Mononuclear cell (primary cell): ENCODE results near the gene GDF15. TPM values are rescaled to one million over a fixed set of nuclear protein-coding genes. Genes with fewer than 3 reads are reported as not detected.

Source experiments
- H3K27me3 ChIP-seq: 2 replicates; pipeline ENCODE4 v1.6.0; 2011; ENCODE audit warnings: low read length, control low read depth; ENCODE audit not compliant: insufficient read depth
- H3K4me1 ChIP-seq: 2 replicates; pipeline ENCODE4 v1.5.1; 2011; ENCODE audit warnings: mild to moderate bottlenecking, low read length, control low read depth; ENCODE audit not compliant: insufficient read depth
- H3K4me3 ChIP-seq: 2 replicates; pipeline ENCODE4 v1.5.1; 2011; ENCODE audit warnings: mild to moderate bottlenecking, low read length, moderate library complexity
- H3K9me3 ChIP-seq: 2 replicates; pipeline ENCODE4 v1.5.1; 2011; ENCODE audit warnings: low read depth, mild to moderate bottlenecking, control low read depth, low read length
- total RNA-seq: library from RNA; depleted of rRNA; stranded (reverse); fragments of >200 nt; gene quantifications from one replicate; pipeline ENCODE4 v1.2.3, GENCODE V29; 2012

The GDF15 gene
- total RNA-seq, 1 donor, result not detected

DNA sequence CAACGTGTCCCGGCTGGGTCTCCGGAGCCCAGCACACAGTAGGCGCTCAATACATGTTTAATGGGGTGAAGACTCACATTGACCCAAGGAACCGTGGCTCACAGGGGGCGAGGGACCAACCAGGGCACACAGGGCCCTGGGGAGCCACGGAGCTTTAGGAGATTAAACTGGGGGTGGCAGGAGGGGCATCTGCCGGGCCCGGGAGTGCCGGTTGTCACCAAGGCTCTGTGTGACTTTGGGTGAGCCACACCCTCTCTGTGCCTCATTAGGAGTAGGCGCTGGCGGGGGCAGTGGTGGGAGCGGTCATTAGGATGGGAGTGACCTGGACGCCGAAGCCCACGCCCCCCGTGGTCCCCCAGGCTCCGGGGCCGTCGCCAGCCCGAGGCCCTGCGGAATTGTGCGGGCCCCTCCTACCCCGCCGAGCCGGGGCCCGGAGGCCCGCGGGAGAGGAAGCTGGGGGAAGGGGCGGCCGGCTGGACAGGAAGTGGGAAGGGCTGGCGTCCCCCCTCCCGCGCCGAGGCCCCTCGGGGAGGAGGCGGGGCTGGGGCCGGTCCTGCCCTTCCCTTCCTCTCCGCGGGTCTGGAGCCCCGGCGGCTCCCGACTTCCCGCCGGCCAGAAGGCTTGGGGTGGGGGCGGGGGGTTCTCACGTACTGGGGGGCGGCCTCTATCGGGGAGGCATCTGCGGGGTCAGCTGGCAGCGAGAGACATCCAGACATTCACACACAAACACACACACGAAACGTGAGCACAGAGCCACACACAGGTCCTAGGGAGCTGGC is 31.5 kb downstream of the GDF15 start:
- Histone ChIP-seq H3K4me3 (peak overlapping the region; percentile 30), H3K9me3 (no peaks in the 10 kb centered on the region), H3K4me1 (peaks cover 79% of the 10 kb centered on the region), H3K27me3 (no peaks in the 10 kb centered on the region)

GRCh38 chr19:18418029-18418482 is 32.1 kb downstream of the GDF15 start:
- peaks cover 85% of the 10 kb centered on the region for H3K4me1 ChIP-seq
- no peaks in the 10 kb centered on the region for H3K9me3 ChIP-seq
- H3K27me3 ChIP-seq, result no peaks in the 10 kb centered on the region
- H3K4me3 ChIP-seq, result no peak overlapping the region

DNA sequence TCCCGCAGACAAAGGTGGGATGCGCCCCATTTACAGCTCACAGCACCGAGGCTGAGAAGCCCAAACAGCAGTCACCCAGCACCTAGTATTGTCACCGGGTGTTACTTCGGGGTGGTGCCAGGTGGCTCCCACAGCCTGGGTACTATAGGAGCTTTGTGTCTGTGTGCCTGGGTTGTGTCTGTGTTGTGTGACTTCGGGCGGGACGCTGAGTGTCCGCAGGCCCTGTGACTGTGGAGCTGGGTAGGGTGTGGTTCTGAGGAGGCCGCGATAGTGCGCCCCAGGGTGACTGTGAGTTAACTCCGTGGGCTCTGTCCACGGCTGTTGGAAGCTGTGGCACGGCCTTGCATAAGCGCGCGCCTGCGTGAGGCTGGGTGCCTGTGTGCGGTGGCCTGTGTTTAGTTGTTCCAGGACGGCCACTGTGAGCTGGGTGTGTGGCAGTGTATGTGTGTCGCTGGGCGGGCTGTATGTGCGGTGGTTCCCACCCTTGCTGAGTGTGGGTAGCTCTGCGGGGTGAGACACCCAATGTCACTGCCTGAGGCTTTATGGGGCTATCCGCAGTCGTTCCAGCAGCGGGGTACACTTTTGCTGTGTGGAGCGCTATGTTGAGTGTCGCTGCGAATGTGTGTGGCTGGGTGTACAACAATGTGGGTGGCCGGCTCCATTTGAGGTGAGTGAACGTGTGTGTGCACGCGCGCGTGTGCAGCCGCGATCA is 32.7 kb downstream of the GDF15 start:
- Histone ChIP-seq H3K27me3 (no peaks in the 10 kb centered on the region), H3K4me1 (peaks cover 91% of the 10 kb centered on the region), H3K4me3 (peak overlapping the region; percentile 41), H3K9me3 (no peaks in the 10 kb centered on the region)

GRCh38 chr19:18419195-18419698 is 33.3 kb downstream of the GDF15 start, which contains the start of gene SSBP4:
SSBP4 (plus strand) TSS chr19:18419398; CDS start chr19:18419649, 251 bp downstream.
- H3K9me3 ChIP-seq, result no peaks in the 10 kb centered on the region
- H3K27me3 ChIP-seq, result no peaks in the 10 kb centered on the region
- H3K4me1 ChIP-seq, result peaks cover 93% of the 10 kb centered on the region
- H3K4me3 ChIP-seq, result peak within 1 kb of the TSS; percentile 41

- peak overlapping the region; percentile 41 for H3K4me3 ChIP-seq
- H3K27me3 ChIP-seq, result no peaks in the 10 kb centered on the region
- H3K4me1 ChIP-seq, result peaks cover 87% of the 10 kb centered on the region
- no peaks in the 10 kb centered on the region for H3K9me3 ChIP-seq
These were observed 33.9 kb downstream of the GDF15 start for GRCh38 chr19:18419699-18420460.

- Histone ChIP-seq H3K4me3 (no peak overlapping the region), H3K9me3 (no peaks in the 10 kb centered on the region), H3K4me1 (peaks cover 76% of the 10 kb centered on the region), H3K27me3 (no peaks in the 10 kb centered on the region)
These were observed 35.0 kb downstream of the GDF15 start for GRCh38 chr19:18420930-18421329.

DNA sequence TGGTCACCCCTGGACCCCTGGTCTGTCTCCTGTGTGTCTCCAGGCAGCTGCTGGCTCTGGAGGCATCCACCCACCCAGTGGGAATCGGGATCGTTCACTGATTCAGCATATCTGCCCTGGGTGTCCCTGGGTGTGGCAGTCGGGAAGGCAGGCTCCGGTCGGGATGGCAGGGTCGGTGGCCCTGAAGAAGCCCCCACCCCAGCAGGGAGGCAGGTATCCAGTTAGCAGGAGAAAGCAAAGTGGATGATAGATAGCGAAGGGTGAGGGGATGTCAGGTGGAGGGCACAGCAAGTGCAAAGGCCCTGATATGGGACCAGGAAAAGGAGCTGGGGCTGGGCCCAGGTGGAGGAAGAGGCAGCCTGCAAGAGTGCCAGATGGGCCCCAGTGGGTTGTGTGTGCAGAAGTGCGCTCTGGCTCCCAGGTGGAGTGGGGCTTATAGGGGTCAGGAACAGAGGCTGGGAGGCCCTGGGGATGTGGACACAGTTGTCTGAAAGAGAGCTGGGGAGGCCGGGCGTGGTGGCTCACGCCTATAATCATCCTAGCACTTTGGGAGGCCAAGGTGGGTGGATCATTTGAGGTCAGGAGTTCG is 35.5 kb downstream of the GDF15 start:
- H3K4me3 ChIP-seq, result no peak overlapping the region
- peaks cover 71% of the 10 kb centered on the region for H3K4me1 ChIP-seq
- H3K9me3 ChIP-seq, result no peaks in the 10 kb centered on the region
- no peaks in the 10 kb centered on the region for H3K27me3 ChIP-seq

DNA sequence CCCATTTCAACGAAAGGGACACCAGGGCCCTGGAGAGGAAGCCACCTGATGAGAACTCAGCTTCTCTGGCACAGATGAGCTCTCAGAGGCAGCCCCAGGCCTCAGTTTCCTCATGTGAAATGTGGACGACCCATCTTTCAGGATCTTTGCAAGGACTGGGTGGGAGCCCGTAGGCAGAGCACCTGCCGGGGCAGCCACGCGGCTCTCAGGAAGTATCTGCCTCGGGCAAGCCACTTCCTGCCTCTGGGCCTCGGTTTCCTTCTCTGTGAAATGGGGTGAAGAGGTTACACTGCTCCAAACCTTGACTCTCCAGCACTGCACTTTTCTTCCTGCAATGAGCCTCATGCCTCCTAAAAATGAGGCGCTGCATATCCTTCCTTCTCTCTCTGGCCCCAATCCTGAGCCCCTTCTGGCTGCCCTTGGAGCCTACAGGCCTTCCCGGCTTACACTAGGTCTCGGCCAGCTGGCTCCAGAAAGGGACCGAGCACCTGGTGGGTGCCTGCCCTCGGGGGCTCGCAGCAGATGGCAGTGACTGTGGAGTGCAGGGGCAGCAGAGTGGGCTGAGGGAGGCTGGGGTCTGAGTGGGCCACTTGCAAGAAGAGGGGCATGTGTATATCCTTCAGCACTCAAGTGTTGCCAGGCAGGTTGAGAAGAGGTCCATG is 36.7 kb downstream of the GDF15 start:
- no peaks in the 10 kb centered on the region for H3K27me3 ChIP-seq
- H3K4me1 ChIP-seq, result peaks cover 60% of the 10 kb centered on the region
- H3K4me3 ChIP-seq, result no peak overlapping the region
- no peaks in the 10 kb centered on the region for H3K9me3 ChIP-seq

- Histone ChIP-seq H3K4me1 (peaks cover 54% of the 10 kb centered on the region), H3K4me3 (no peak overlapping the region), H3K27me3 (no peaks in the 10 kb centered on the region), H3K9me3 (no peaks in the 10 kb centered on the region)
These were observed 37.5 kb downstream of the GDF15 start for GRCh38 chr19:18423258-18424020.

GRCh38 chr19:18424122-18424889 is 38.3 kb downstream of the GDF15 start:
- H3K9me3 ChIP-seq, result no peaks in the 10 kb centered on the region
- no peaks in the 10 kb centered on the region for H3K27me3 ChIP-seq
- H3K4me1 ChIP-seq, result peaks cover 56% of the 10 kb centered on the region
- H3K4me3 ChIP-seq, result no peak overlapping the region

- Histone ChIP-seq H3K27me3 (no peaks in the 10 kb centered on the region), H3K4me1 (peaks cover 59% of the 10 kb centered on the region), H3K9me3 (no peaks in the 10 kb centered on the region), H3K4me3 (no peak overlapping the region)
These were observed 39.0 kb downstream of the GDF15 start for GRCh38 chr19:18424890-18425514.

- Histone ChIP-seq H3K4me3 (no peak overlapping the region), H3K9me3 (no peaks in the 10 kb centered on the region), H3K27me3 (no peaks in the 10 kb centered on the region), H3K4me1 (peaks cover 57% of the 10 kb centered on the region)
These were observed 39.8 kb downstream of the GDF15 start for GRCh38 chr19:18425515-18426415.
